HCT116 (cell line): ENCODE measurements around the gene PDK1. TPM values are rescaled to one million over a fixed set of nuclear protein-coding genes. Genes with fewer than 3 reads are reported as not detected.

ENCODE experiments used
- ATAC-seq: fragments of 200-7000 bp; cut with Tn5 transposase; 2 replicates; pipeline ENCODE4 v1.9.1; 2020; ENCODE audit warnings: mild to moderate bottlenecking, moderate library complexity
- BruUV-seq: library from RNA; stranded (reverse); fragments of 400-500 nt; replicated peaks from 2 replicates; lab custom pipeline; 2021; lab: Mats Ljungman, UMichigan
- CTCF ChIA-PET: fragments of 300-600 bp; sonication (Branson Sonifier 250); formaldehyde crosslinking; loops from one replicate; lab custom pipeline; 2021; ENCODE audit warnings: antibody characterized with exemption; lab: Charles Lee
- POLR2A ChIA-PET: fragments of 300-600, 350-600 bp; sonication (Branson Sonifier 250); formaldehyde crosslinking; loops from one replicate; lab custom pipeline; 2021; ENCODE audit warnings: antibody characterized with exemption; lab: Charles Lee
- RAD21 ChIA-PET, 2 experiments: fragments of 300-600 bp; sonication (Branson Sonifier 250); formaldehyde crosslinking; loops; one replicate each; lab custom pipeline; 2023; ENCODE audit warnings: low total read pairs in 2 of 2; ENCODE audit not compliant: uncharacterized antibody in 2 of 2, unreplicated experiment in 2 of 2, low non-redundant PET in 1 of 2; lab: Charles Lee
- DNase-seq: peaks from one replicate; pipeline ENCODE4 v3.0.0-alpha.2; 2010; ENCODE audit warnings: low read depth, low spot score
- H2AFZ ChIP-seq: fragments of 200-600 bp; shearing (Covaris generic), sonication (generic); 2 replicates; pipeline ENCODE4 v1.6.1; 2017; ENCODE audit warnings: low read depth, mixed run types, mixed read lengths, antibody characterized with exemption, low read length; ENCODE audit not compliant: poor library complexity, severe bottlenecking
- H3K27ac ChIP-seq: 2 replicates; pipeline ENCODE4 v1.5.1; 2012; ENCODE audit warnings: low read depth, low read length
- H3K27me3 ChIP-seq: fragments of 200-600 bp; sonication (generic); 2 replicates; pipeline ENCODE4 v1.6.1; 2016; ENCODE audit warnings: mixed run types, low read length, mixed read lengths; ENCODE audit not compliant: insufficient read depth
- H3K36me3 ChIP-seq, 2 experiments: fragments of 200-500 bp in 1 of 2; fragments of 200-600 bp in 1 of 2; sonication (Bioruptor generic) in 1 of 2; sonication (generic) in 1 of 2; 2 replicates each; pipeline versions ENCODE4 v1.5.1 to v1.6.1; 2014 to 2016; ENCODE audit warnings: low read length in 2 of 2, inconsistent platforms in 1 of 2, mixed read lengths in 1 of 2, mixed run types in 1 of 2; ENCODE audit not compliant: insufficient read depth in 2 of 2, control insufficient read depth in 1 of 2
- H3K4me1 ChIP-seq, 2 experiments: fragments of 200-600 bp in 1 of 2; sonication (generic) in 1 of 2; 2 replicates each; pipeline versions ENCODE4 v1.5.1 to v1.6.1; 2012 to 2017; ENCODE audit warnings: low read length in 2 of 2, inconsistent platforms in 1 of 2, mild to moderate bottlenecking in 1 of 2, mixed read lengths in 1 of 2, mixed run types in 1 of 2, moderate library complexity in 1 of 2; ENCODE audit not compliant: insufficient read depth in 2 of 2, control insufficient read depth in 1 of 2
- H3K4me2 ChIP-seq: fragments of 200-600 bp; sonication (generic); 2 replicates; pipeline ENCODE4 v1.6.1; 2017; ENCODE audit warnings: mixed run types, low read length, mixed read lengths
- H3K4me3 ChIP-seq, 2 experiments: fragments of 200-600 bp in 1 of 2; sonication (generic) in 1 of 2; replicated peaks in 1 of 2; 2 replicates each; pipeline ENCODE4 v1.5.1; 2011 to 2016; ENCODE audit warnings: low read length in 2 of 2, control low read depth in 1 of 2, low read depth in 1 of 2, mild to moderate bottlenecking in 1 of 2, mixed read lengths in 1 of 2, mixed run types in 1 of 2
- H3K79me2 ChIP-seq: fragments of 200-600 bp; sonication (generic); 2 replicates; pipeline ENCODE4 v1.6.1; 2017; ENCODE audit warnings: mild to moderate bottlenecking, mixed run types, low read length, moderate library complexity, mixed read lengths; ENCODE audit not compliant: insufficient read depth
- H3K9ac ChIP-seq: fragments of 200-600 bp; sonication (generic); 2 replicates; pipeline ENCODE4 v1.6.1; 2016; ENCODE audit warnings: low read length, mixed read lengths
- H3K9me2 ChIP-seq: fragments of 200-600 bp; sonication (generic), shearing (Covaris generic); 2 replicates; pipeline ENCODE4 v1.6.1; 2017; ENCODE audit warnings: mixed run types, mild to moderate bottlenecking, moderate library complexity; ENCODE audit not compliant: insufficient read depth
- H3K9me3 ChIP-seq, 2 experiments: fragments of 200-500 bp in 1 of 2; fragments of 200-600 bp in 1 of 2; sonication (Bioruptor generic) in 1 of 2; sonication (generic) in 1 of 2; 2 replicates each; pipeline ENCODE4 v1.6.1; 2014 to 2017; ENCODE audit warnings: low read length in 2 of 2, mixed read lengths in 2 of 2, inconsistent platforms in 1 of 2, low read depth in 1 of 2, mild to moderate bottlenecking in 1 of 2, mixed run types in 1 of 2, moderate library complexity in 1 of 2; ENCODE audit not compliant: control insufficient read depth in 1 of 2, insufficient read depth in 1 of 2
- H4K20me1 ChIP-seq: fragments of 200-600 bp; sonication (generic), shearing (Covaris generic); 2 replicates; pipeline ENCODE4 v1.6.1; 2017; ENCODE audit warnings: mixed run types, mild to moderate bottlenecking, moderate library complexity; ENCODE audit not compliant: insufficient read depth
- CBX3 ChIP-seq: IDR thresholded peaks from 2 replicates; pipeline ENCODE4 v1.6.1; 2012; ENCODE audit warnings: low read depth
- EGR1 ChIP-seq: IDR thresholded peaks from 2 replicates; pipeline ENCODE4 v1.6.1; 2012; ENCODE audit warnings: low read depth
- ELF1 ChIP-seq: IDR thresholded peaks from 2 replicates; pipeline ENCODE4 v1.6.1; 2012; ENCODE audit warnings: low read depth, borderline replicate concordance
- POLR2AphosphoS5 ChIP-seq: IDR thresholded peaks from 2 replicates; pipeline ENCODE4 v1.6.1; 2011; ENCODE audit warnings: mild to moderate bottlenecking, low read depth, low read length, moderate library complexity
- SIN3A ChIP-seq: IDR thresholded peaks from 2 replicates; pipeline ENCODE4 v1.6.1; 2012; ENCODE audit warnings: low read depth
- ZFX ChIP-seq: fragments of 450-650 bp; IDR thresholded peaks from 2 replicates; pipeline ENCODE4 v1.6.1; 2017
- intact Hi-C: fragments of 100-400 bp; cut with micrococcal nuclease; formaldehyde crosslinking; loops from 2 replicates; pipeline ENCODE4 v1.10.0; 2022
- total RNA-seq: library from RNA; stranded (reverse); gene quantifications from one replicate; pipeline ENCODE4 v1.2.1, GENCODE V29; 2021; ENCODE audit not compliant: unreplicated experiment
- TF ChIP-seq, protein P1 (sequence below): IDR thresholded peaks from 2 replicates; pipeline ENCODE4 v1.6.1; 2011; ENCODE audit warnings: mild to moderate bottlenecking, low read length, moderate library complexity; ENCODE audit not compliant: insufficient replicate concordance; ENCODE audit errors: extremely low read depth
- TF ChIP-seq, protein P2 (sequence below), 3 experiments: fragments of 200-600 bp in 1 of 3; sonication (generic) in 1 of 3; IDR thresholded peaks in 2 of 3; conservative IDR thresholded peaks in 1 of 3; 2 replicates each; pipeline ENCODE4 v1.5.1; 2012 to 2017; ENCODE audit warnings: low read depth in 2 of 3, low read length in 2 of 3, antibody characterized with exemption in 1 of 3, borderline replicate concordance in 1 of 3, control low read depth in 1 of 3, mild to moderate bottlenecking in 1 of 3, mixed read lengths in 1 of 3, mixed run types in 1 of 3, moderate library complexity in 1 of 3; ENCODE audit not compliant: insufficient read depth in 1 of 3
- TF ChIP-seq, protein P3 (sequence below): IDR thresholded peaks from 2 replicates; pipeline ENCODE4 v1.6.1; 2012; ENCODE audit warnings: low read depth
- TF ChIP-seq, protein P4 (sequence below): IDR thresholded peaks from 2 replicates; pipeline ENCODE4 v1.6.1; 2012

PDK1 gene
- total RNA-seq, 1 experiment from 2014 or later = 21.3 TPM

DNA sequence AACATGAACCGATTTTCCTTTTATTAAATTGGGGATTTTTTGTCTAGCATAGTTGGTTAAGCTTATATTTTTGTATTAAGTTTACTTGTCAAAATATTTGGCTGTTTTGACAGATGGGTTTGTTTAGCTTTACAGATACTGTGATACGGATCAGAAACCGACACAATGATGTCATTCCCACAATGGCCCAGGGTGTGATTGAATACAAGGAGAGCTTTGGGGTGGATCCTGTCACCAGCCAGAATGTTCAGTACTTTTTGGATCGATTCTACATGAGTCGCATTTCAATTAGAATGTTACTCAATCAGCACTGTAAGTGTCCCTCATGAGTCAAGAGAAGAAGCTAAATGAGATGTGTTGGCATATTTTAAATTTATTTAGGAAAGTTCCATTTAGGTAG is 8.5 kb downstream of the PDK1 start:
- Histone ChIP-seq H3K9me3 (no peaks in the 10 kb centered on the region), H3K36me3 (peaks cover 17 to 28% of the 10 kb centered on the region in 2 experiments; a peak in 3 of 4 replicates), H3K9me2 (no peaks in the 10 kb centered on the region), H3K27ac (no peak overlapping the region), H3K79me2 (no peaks in the 10 kb centered on the region; the same call in 1 of the 2 replicates), H3K9ac (no peak overlapping the region), H3K4me2 (no peak overlapping the region), H3K27me3 (no peaks in the 10 kb centered on the region), H3K4me1 (no peaks in the 10 kb centered on the region), H3K4me3 (no peak overlapping the region), H2AFZ (no peak overlapping the region), H4K20me1 (peaks cover 4% of the 10 kb centered on the region; the same call in 1 of the 2 replicates)
- TF ChIP-seq SIN3A (no peak), POLR2AphosphoS5 (no peak), ZFX (no peak), CBX3 (no peak), ELF1 (no peak), EGR1 (no peak)
- TF ChIP-seq, protein P1, sequence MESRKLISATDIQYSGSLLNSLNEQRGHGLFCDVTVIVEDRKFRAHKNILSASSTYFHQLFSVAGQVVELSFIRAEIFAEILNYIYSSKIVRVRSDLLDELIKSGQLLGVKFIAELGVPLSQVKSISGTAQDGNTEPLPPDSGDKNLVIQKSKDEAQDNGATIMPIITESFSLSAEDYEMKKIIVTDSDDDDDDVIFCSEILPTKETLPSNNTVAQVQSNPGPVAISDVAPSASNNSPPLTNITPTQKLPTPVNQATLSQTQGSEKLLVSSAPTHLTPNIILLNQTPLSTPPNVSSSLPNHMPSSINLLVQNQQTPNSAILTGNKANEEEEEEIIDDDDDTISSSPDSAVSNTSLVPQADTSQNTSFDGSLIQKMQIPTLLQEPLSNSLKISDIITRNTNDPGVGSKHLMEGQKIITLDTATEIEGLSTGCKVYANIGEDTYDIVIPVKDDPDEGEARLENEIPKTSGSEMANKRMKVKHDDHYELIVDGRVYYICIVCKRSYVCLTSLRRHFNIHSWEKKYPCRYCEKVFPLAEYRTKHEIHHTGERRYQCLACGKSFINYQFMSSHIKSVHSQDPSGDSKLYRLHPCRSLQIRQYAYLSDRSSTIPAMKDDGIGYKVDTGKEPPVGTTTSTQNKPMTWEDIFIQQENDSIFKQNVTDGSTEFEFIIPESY = no peak
- TF ChIP-seq, protein P2, sequence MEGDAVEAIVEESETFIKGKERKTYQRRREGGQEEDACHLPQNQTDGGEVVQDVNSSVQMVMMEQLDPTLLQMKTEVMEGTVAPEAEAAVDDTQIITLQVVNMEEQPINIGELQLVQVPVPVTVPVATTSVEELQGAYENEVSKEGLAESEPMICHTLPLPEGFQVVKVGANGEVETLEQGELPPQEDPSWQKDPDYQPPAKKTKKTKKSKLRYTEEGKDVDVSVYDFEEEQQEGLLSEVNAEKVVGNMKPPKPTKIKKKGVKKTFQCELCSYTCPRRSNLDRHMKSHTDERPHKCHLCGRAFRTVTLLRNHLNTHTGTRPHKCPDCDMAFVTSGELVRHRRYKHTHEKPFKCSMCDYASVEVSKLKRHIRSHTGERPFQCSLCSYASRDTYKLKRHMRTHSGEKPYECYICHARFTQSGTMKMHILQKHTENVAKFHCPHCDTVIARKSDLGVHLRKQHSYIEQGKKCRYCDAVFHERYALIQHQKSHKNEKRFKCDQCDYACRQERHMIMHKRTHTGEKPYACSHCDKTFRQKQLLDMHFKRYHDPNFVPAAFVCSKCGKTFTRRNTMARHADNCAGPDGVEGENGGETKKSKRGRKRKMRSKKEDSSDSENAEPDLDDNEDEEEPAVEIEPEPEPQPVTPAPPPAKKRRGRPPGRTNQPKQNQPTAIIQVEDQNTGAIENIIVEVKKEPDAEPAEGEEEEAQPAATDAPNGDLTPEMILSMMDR (IDR thresholded peaks at IDR 0.05 in 2 of 3, conservative IDR thresholded peaks at IDR 0.05 in 1 of 3; ENCODE audit: borderline replicate concordance in 1 of 3, insufficient read depth in 1 of 3, low read depth in 2 of 3, low read length in 2 of 3) = no peak
- TF ChIP-seq, protein P3, sequence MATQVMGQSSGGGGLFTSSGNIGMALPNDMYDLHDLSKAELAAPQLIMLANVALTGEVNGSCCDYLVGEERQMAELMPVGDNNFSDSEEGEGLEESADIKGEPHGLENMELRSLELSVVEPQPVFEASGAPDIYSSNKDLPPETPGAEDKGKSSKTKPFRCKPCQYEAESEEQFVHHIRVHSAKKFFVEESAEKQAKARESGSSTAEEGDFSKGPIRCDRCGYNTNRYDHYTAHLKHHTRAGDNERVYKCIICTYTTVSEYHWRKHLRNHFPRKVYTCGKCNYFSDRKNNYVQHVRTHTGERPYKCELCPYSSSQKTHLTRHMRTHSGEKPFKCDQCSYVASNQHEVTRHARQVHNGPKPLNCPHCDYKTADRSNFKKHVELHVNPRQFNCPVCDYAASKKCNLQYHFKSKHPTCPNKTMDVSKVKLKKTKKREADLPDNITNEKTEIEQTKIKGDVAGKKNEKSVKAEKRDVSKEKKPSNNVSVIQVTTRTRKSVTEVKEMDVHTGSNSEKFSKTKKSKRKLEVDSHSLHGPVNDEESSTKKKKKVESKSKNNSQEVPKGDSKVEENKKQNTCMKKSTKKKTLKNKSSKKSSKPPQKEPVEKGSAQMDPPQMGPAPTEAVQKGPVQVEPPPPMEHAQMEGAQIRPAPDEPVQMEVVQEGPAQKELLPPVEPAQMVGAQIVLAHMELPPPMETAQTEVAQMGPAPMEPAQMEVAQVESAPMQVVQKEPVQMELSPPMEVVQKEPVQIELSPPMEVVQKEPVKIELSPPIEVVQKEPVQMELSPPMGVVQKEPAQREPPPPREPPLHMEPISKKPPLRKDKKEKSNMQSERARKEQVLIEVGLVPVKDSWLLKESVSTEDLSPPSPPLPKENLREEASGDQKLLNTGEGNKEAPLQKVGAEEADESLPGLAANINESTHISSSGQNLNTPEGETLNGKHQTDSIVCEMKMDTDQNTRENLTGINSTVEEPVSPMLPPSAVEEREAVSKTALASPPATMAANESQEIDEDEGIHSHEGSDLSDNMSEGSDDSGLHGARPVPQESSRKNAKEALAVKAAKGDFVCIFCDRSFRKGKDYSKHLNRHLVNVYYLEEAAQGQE = no peak
- TF ChIP-seq, protein P4, sequence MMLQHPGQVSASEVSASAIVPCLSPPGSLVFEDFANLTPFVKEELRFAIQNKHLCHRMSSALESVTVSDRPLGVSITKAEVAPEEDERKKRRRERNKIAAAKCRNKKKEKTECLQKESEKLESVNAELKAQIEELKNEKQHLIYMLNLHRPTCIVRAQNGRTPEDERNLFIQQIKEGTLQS = no peak
- RAD21 ChIA-PET = no interaction called here
- no peak for DNase-seq
- no TSS peak for BruUV-seq
- CTCF ChIA-PET = no interaction called here
- ATAC-seq = no peak
- intact Hi-C loops = no loop called here
- POLR2A ChIA-PET = no interaction called here
